ENCODE results near the gene ECPAS. TPM values are rescaled to one million over a fixed set of nuclear protein-coding genes. Genes with fewer than 3 reads are reported as not detected.

Gene ECPAS
- total and polyA plus RNA-seq, 2 donors from 2014 or later, result 28.1 to 83.7 TPM

- Histone ChIP-seq H3K27me3 (ENCODE audit: control insufficient read depth, insufficient read depth, low read length) (no peaks in the 10 kb centered on the region), H3K9ac (ENCODE audit: low read length in 3 of 3) (no peak overlapping the region), H3K4me3 (ENCODE audit: low read length in 3 of 3) (no peak overlapping the region), H3K27ac (ENCODE audit: low read depth in 2 of 2, low read length in 2 of 2) (no peak overlapping the region), H3K36me3 (ENCODE audit: control insufficient read depth in 2 of 3, insufficient read depth in 3 of 3, low read length in 3 of 3) (no peaks in the 10 kb centered on the region), H3K9me3 (ENCODE audit: control insufficient read depth in 2 of 3, insufficient read depth in 1 of 3, low read length in 3 of 3) (no peaks in the 10 kb centered on the region), H3K4me1 (ENCODE audit: control insufficient read depth in 2 of 3, insufficient read depth in 2 of 3, low read depth in 1 of 3, low read length in 3 of 3) (no peaks in the 10 kb centered on the region)
- FAIRE-seq (no peak), DNase-seq (peak in 4 of 5 donors; percentile 40 to 62 (median 53))
- intact Hi-C loops (cut with DNase I), result no loop called here
- TF ChIP-seq CTCF (IDR thresholded peaks at IDR 0.05; ENCODE audit: borderline replicate concordance, extremely low read depth, insufficient read depth), result no peak
Measured at GRCh38 chr9:111320631-111321030, 163.6 kb downstream of the ECPAS start.

- no peak for TF ChIP-seq CTCF (IDR thresholded peaks at IDR 0.05; ENCODE audit: borderline replicate concordance, extremely low read depth, insufficient read depth)
- no peaks in the 10 kb centered on the region for H3K4me1 ChIP-seq (ENCODE audit: control insufficient read depth in 2 of 3, insufficient read depth in 2 of 3, low read depth in 1 of 3, low read length in 3 of 3)
- H3K27me3 ChIP-seq (ENCODE audit: control insufficient read depth, insufficient read depth, low read length), result no peaks in the 10 kb centered on the region
- no peak for FAIRE-seq
- DNase-seq, result no peak
- intact Hi-C loops (cut with DNase I), result no loop called here
- no peak overlapping the region for H3K9ac ChIP-seq (ENCODE audit: low read length in 3 of 3)
- no peaks in the 10 kb centered on the region for H3K36me3 ChIP-seq (ENCODE audit: control insufficient read depth in 2 of 3, insufficient read depth in 3 of 3, low read length in 3 of 3)
- no peaks in the 10 kb centered on the region for H3K9me3 ChIP-seq (ENCODE audit: control insufficient read depth in 2 of 3, insufficient read depth in 1 of 3, low read length in 3 of 3)
- no peak overlapping the region for H3K27ac ChIP-seq (ENCODE audit: low read depth in 2 of 2, low read length in 2 of 2)
- H3K4me3 ChIP-seq (ENCODE audit: low read length in 3 of 3), result no peak overlapping the region
Measured at GRCh38 chr9:111316796-111317195, 167.4 kb downstream of the ECPAS start.

Other genes with a start within 250 kb of the ECPAS start
- gene OR2K2, start 154.2 kb downstream of the ECPAS start, total RNA-seq, result not detected
- not detected for gene OR2K2, start 154.2 kb downstream of the ECPAS start, polyA plus RNA-seq (ENCODE audit: insufficient read depth, low read depth, low replicate concordance)
- 14.5 TPM for gene ZNF483, start 40.8 kb upstream of the ECPAS start, total RNA-seq
- 0.43 TPM for gene ZNF483, start 40.8 kb upstream of the ECPAS start, polyA plus RNA-seq (ENCODE audit: insufficient read depth, low read depth, low replicate concordance)
- 75.1 TPM for gene PTGR1, start 115.3 kb upstream of the ECPAS start, total RNA-seq
- gene PTGR1, start 115.3 kb upstream of the ECPAS start, polyA plus RNA-seq (ENCODE audit: insufficient read depth, low read depth, low replicate concordance), result 285 TPM
- gene DNAJC25, start 147.0 kb upstream of the ECPAS start, total RNA-seq, result 8.2 TPM
- 13.1 TPM for gene DNAJC25, start 147.0 kb upstream of the ECPAS start, polyA plus RNA-seq (ENCODE audit: insufficient read depth, low read depth, low replicate concordance)
- gene GNG10, start 177.2 kb upstream of the ECPAS start, total RNA-seq, result 41.2 TPM
- 44.8 TPM for gene GNG10, start 177.2 kb upstream of the ECPAS start, polyA plus RNA-seq (ENCODE audit: insufficient read depth, low read depth, low replicate concordance)

All from kidney (tissue), 14 donors.